OCI-LY7 (cell line): ENCODE data around the gene LY86. TPM values are rescaled to one million over a fixed set of nuclear protein-coding genes. Genes with fewer than 3 reads are reported as not detected.

ENCODE experiments used
- BruUV-seq: library from RNA; stranded (reverse); fragments of 400-500 nt; replicated peaks from 2 replicates; lab custom pipeline; 2021; lab: Mats Ljungman, UMichigan
- CTCF ChIA-PET: fragments of 300-600 bp; sonication (Branson Sonifier 250); formaldehyde crosslinking; loops from one replicate; lab custom pipeline; 2022; ENCODE audit warnings: antibody characterized with exemption; ENCODE audit not compliant: unreplicated experiment; lab: Charles Lee
- POLR2A ChIA-PET: fragments of 300-600 bp; sonication (Branson Sonifier 250); formaldehyde crosslinking; loops from one replicate; lab custom pipeline; 2022; ENCODE audit warnings: antibody characterized with exemption; lab: Charles Lee
- DNase-seq: peaks from one replicate; pipeline ENCODE4 v3.0.0-alpha.2; 2015; ENCODE audit warnings: low spot score
- H2AFZ ChIP-seq: fragments of 200-600 bp; sonication (generic), shearing (Covaris generic); 2 replicates; pipeline ENCODE4 v1.6.1; 2014; ENCODE audit warnings: mild to moderate bottlenecking, antibody characterized with exemption, low read length, moderate library complexity
- H3K27ac ChIP-seq: fragments of 200-600 bp; sonication (generic); 2 replicates; pipeline ENCODE4 v1.5.1; 2014; ENCODE audit warnings: mixed run types, low read depth, mild to moderate bottlenecking, moderate library complexity, low read length, inconsistent platforms; ENCODE audit not compliant: poor library complexity, severe bottlenecking
- H3K36me3 ChIP-seq: fragments of 200-600 bp; sonication (generic); 2 replicates; pipeline ENCODE4 v1.6.1; 2014; ENCODE audit warnings: mild to moderate bottlenecking, antibody characterized with exemption, low read length, moderate library complexity, mixed read lengths; ENCODE audit not compliant: insufficient read depth
- H3K4me1 ChIP-seq: fragments of 200-600 bp; sonication (generic); 2 replicates; pipeline ENCODE4 v1.5.1; 2014; ENCODE audit warnings: mild to moderate bottlenecking, low read length; ENCODE audit not compliant: insufficient read depth, poor library complexity, severe bottlenecking
- H3K4me2 ChIP-seq: fragments of 200-600 bp; sonication (generic); 2 replicates; pipeline ENCODE4 v1.6.1; 2014; ENCODE audit warnings: mild to moderate bottlenecking, low read length
- H3K4me3 ChIP-seq: fragments of 200-600 bp; sonication (generic); 2 replicates; pipeline ENCODE4 v1.5.1; 2014; ENCODE audit warnings: mild to moderate bottlenecking, low read depth, low read length; ENCODE audit not compliant: poor library complexity, severe bottlenecking
- H3K79me2 ChIP-seq: fragments of 200-600 bp; sonication (generic); 2 replicates; pipeline ENCODE4 v1.6.1; 2016; ENCODE audit warnings: low read depth, mild to moderate bottlenecking, low read length, moderate library complexity, mixed read lengths; ENCODE audit not compliant: insufficient read depth
- H3K9me2 ChIP-seq: fragments of 200-600 bp; sonication (generic); 2 replicates; pipeline ENCODE4 v1.6.1; 2016; ENCODE audit warnings: mild to moderate bottlenecking, low read length, mixed read lengths; ENCODE audit not compliant: insufficient read depth
- H3K9me3 ChIP-seq: fragments of 200-600 bp; sonication (generic); 2 replicates; pipeline ENCODE4 v1.6.1; 2014; ENCODE audit warnings: mild to moderate bottlenecking, mixed run types, low read length, mixed read lengths
- H4K20me1 ChIP-seq: fragments of 200-600 bp; sonication (generic); 2 replicates; pipeline ENCODE4 v1.6.1; 2014; ENCODE audit warnings: mild to moderate bottlenecking, antibody characterized with exemption, low read length, moderate library complexity, mixed read lengths; ENCODE audit not compliant: insufficient read depth
- CTCF ChIP-seq: fragments of 200-600 bp; sonication (generic); conservative IDR thresholded peaks from 2 replicates; pipeline ENCODE4 v1.5.1; 2014; ENCODE audit warnings: mild to moderate bottlenecking, antibody characterized with exemption, low read length, moderate library complexity, mixed read lengths
- EZH2phosphoT487 ChIP-seq: fragments of 200-600 bp; sonication (generic); IDR thresholded peaks from 2 replicates; pipeline ENCODE4 v1.6.1; 2018; ENCODE audit warnings: low read depth, borderline replicate concordance, mild to moderate bottlenecking, mixed run types, antibody characterized with exemption, low read length, moderate library complexity, mixed read lengths
- intact Hi-C: fragments of 100-400 bp; cut with micrococcal nuclease; formaldehyde crosslinking; loops from one replicate; pipeline ENCODE4 v1.10.0; 2022; ENCODE audit not compliant: unreplicated experiment
- total RNA-seq, 2 experiments: library from RNA; depleted of rRNA in 1 of 2; stranded (reverse); fragments of >200 nt in 1 of 2; shearing (Covaris generic) in 1 of 2; gene quantifications; 2 replicates each; pipeline ENCODE4 v1.2.3, GENCODE V29; 2014 to 2022

The LY86 gene
- total RNA-seq, 2 experiments from 2014 or later: 48.4 to 62.8 TPM

GRCh38 chr6:6626187-6626586, 37.7 kb downstream of the LY86 start:
- Histone ChIP-seq H3K9me2 (no peaks in the 10 kb centered on the region), H3K27ac (no peak overlapping the region), H4K20me1 (no peaks in the 10 kb centered on the region), H3K36me3 (peaks cover 86% of the 10 kb centered on the region), H3K4me1 (peaks cover 10% of the 10 kb centered on the region), H3K9me3 (no peaks in the 10 kb centered on the region), H3K4me2 (no peak overlapping the region), H3K4me3 (no peak overlapping the region), H3K79me2 (no peaks in the 10 kb centered on the region), H2AFZ (no peak overlapping the region)
- BruUV-seq: no TSS peak
- TF ChIP-seq EZH2phosphoT487 (no peak), CTCF (no peak)
- no peak for DNase-seq
- intact Hi-C loops: no loop called here
- ChIA-PET CTCF (no interaction called here), POLR2A (interaction anchor here (0.6 kb wide), 1 partner anchor 510 kb away, joined by 3 read pairs; no protein-coding TSS in a partner anchor)

GRCh38 chr6:6629402-6629801, 40.9 kb downstream of the LY86 start:
- Histone ChIP-seq H3K4me2 (no peak overlapping the region), H3K4me1 (peaks cover 10% of the 10 kb centered on the region), H3K4me3 (no peak overlapping the region), H2AFZ (no peak overlapping the region), H3K27ac (no peak overlapping the region), H3K36me3 (peaks cover 93% of the 10 kb centered on the region), H3K9me3 (no peaks in the 10 kb centered on the region), H3K9me2 (no peaks in the 10 kb centered on the region), H3K79me2 (no peaks in the 10 kb centered on the region), H4K20me1 (no peaks in the 10 kb centered on the region)
- TF ChIP-seq EZH2phosphoT487: no peak
- no peak for TF ChIP-seq CTCF
- POLR2A ChIA-PET: interaction anchor here (0.7 to 2.1 kb wide), 2 partner anchors 9 to 18 kb away, joined by 3 to 4 read pairs; no protein-coding TSS in a partner anchor
- BruUV-seq: no TSS peak
- no peak for DNase-seq
- CTCF ChIA-PET: interaction anchor here (0.6 kb wide), 1 partner anchor 41 kb away, joined by 3 read pairs; the partner anchor contains the start of gene LY86
- intact Hi-C loops: no loop called here

GRCh38 chr6:6631053-6631452, 42.5 kb downstream of the LY86 start:
- no peak overlapping the region for H3K4me2 ChIP-seq
- no peak for DNase-seq
- H4K20me1 ChIP-seq: no peaks in the 10 kb centered on the region
- BruUV-seq: no TSS peak
- H3K27ac ChIP-seq: no peak overlapping the region
- CTCF ChIA-PET: no interaction called here
- H3K9me3 ChIP-seq: no peaks in the 10 kb centered on the region
- H3K36me3 ChIP-seq: peaks cover 90% of the 10 kb centered on the region
- no peaks in the 10 kb centered on the region for H3K9me2 ChIP-seq
- H3K4me3 ChIP-seq: no peak overlapping the region
- no peak overlapping the region for H2AFZ ChIP-seq
- POLR2A ChIA-PET: interaction anchor here (2.1 kb wide), 1 partner anchor 20 kb away, joined by 4 read pairs; no protein-coding TSS in a partner anchor
- TF ChIP-seq EZH2phosphoT487: no peak
- no peak for TF ChIP-seq CTCF
- H3K79me2 ChIP-seq: no peaks in the 10 kb centered on the region
- intact Hi-C loops: no loop called here
- H3K4me1 ChIP-seq: no peaks in the 10 kb centered on the region
